GM21515 (cell line): ENCODE measurements around the gene ZSWIM5.
"Not testable (repeated sequence)": the region's sequence is repeated elsewhere in the genome, so short reads cannot be mapped to it uniquely, and the experiment has no call there.

Experiments
- ATAC-seq: cut with Tn5 transposase; IDR thresholded peaks from one replicate; pipeline ENCODE4 v1.9.1; 2021; ENCODE audit not compliant: unreplicated experiment

ZSWIM5 gene

DNA sequence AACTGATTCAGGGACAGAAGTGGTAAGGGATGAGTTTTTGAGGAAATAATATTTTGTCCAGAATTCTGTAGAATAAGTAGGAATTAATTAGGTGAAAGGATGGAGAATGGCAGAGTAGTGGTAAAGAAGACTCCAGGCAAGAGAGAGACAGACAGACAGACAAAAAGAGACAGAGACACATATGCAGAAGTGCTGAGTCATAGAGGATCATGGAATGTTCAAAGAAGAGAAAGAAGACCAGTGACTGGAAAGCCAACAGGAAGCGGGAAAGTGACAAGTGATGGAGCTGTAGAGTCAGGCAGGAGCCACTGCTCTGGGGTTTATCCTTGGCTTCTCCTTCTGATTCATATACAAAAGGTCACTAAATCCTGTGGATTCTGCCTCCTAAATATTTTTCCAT is 108.5 kb downstream of the ZSWIM5 start:
- ATAC-seq = no peak

- no peak for ATAC-seq
Measured at GRCh38 chr1:45097079-45097478, 109.3 kb downstream of the ZSWIM5 start.

DNA sequence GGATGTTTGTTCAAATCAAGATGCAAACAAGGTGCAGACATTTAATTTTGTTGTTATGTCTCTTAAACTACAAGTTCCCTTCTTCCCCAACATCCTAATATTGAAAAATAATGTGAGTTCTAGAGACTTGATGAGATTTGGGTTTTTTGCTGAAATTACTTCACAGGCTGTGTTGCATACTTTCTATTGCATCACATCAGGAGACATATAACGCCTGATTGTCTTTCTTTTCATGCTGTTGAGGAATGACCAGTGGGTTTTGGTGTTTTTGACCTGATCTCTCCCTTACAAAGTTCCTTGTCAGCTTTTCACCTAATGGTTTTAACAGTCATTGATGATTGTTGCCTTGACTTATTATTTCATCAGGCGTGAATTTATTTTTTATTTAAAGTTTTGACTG is 111.0 kb downstream of the ZSWIM5 start:
- ATAC-seq = no peak

GRCh38 chr1:45094371-45094770 is 112.0 kb downstream of the ZSWIM5 start:
- not testable (repeated sequence) for ATAC-seq

DNA sequence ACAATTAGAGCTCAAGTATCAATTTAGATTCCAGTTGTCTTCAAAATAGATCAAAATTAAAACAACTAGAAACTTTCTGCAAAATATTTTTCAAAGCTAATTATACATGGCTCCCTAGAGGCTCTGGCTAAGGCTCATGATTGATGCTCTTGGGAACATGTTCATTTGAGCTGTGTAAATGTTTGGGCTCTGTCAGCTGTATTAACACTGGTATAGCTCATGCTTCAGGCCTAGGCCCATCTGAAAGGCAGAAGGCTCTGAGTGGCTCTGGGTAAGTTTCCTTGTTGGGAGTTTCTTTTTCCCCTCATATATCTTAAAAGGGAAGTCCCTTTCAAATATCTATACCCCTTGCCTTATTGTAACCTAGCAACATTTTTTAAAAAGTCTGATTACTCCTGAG is 113.1 kb downstream of the ZSWIM5 start:
- no peak for ATAC-seq

GRCh38 chr1:45089711-45090110 is 116.7 kb downstream of the ZSWIM5 start:
- ATAC-seq = no peak

DNA sequence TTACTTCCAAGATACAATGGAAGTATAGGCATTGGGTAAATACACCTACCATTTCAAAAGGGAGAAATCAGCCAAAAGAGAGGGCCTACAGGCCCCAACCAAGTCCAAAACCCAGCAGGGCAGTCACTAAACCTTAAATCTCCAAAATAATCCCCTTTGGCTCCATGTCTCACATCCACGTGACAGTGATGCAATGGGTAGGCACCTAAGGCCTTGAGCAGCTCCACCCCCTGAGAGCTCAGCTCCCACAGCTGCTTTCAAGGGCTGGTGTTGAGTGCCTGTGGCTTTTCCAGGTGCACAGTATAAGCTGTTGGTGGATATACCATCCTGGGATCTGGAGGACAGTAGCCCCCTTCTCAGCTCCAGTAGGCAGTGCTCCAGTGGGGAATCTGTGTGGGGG is 121.8 kb downstream of the ZSWIM5 start:
- no peak for ATAC-seq

DNA sequence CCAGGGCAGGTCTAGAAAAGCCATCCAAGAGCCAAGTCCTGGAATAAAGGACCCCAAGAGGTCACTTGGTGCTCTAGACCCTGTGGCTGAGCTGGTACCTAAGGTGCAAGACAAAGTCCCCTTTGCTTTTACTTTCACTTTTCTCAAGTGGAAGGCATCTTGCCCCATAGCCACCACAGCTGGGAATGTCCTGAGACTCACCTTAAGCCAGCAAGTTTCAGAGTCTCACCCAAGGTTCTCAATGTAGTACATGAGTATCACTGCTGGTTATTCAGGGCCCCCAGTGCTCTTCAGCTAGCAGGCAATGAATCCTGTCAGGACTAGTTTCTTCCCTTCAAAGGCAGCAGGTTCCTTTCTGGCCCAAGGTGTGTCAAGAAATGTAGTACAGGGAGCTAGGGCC is 126.9 kb downstream of the ZSWIM5 start:
- ATAC-seq = no peak

DNA sequence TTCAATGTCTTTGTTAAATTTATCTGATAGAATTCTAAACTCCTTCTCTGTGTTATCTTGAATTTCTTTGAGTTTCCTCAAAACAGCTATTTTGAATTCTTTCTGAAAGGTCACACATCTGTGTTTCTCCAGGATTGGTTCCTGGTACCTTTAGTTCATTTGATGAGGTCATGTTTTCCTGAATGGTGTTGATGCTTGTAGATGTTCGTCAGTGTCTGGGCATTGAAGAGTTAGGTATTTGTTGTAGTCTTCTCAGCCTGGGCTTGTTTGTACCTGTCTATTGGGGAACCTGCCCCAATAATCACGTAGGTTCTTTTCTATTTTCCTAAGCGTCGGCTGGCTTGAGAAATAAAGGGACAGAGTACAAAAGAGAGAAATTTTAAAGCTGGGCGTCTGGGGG is 129.4 kb downstream of the ZSWIM5 start:
- not testable (repeated sequence) for ATAC-seq

GRCh38 chr1:45071567-45071966 is 134.8 kb downstream of the ZSWIM5 start:
- ATAC-seq = no peak

- ATAC-seq = no peak
Measured at GRCh38 chr1:45067806-45068205, 138.6 kb downstream of the ZSWIM5 start.

DNA sequence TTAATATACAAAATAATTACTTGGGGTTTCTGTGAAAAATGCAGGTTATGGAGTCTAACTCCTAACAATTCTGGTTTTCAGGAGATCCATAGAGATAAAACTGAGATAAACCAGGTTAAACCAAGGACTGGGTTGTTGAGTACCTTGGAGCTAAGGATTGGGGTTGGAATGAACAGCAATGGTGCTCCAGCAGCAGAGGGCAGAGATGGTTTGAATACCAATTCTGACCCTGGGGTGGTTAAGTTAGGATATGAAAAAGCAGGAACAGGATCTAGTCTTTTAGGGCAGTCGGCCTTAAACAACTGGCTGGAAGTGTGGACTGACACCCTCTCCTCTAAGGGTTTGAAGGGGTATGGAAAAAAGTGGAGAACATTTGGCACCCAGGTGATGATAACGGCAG is 141.3 kb downstream of the ZSWIM5 start:
- no peak for ATAC-seq

DNA sequence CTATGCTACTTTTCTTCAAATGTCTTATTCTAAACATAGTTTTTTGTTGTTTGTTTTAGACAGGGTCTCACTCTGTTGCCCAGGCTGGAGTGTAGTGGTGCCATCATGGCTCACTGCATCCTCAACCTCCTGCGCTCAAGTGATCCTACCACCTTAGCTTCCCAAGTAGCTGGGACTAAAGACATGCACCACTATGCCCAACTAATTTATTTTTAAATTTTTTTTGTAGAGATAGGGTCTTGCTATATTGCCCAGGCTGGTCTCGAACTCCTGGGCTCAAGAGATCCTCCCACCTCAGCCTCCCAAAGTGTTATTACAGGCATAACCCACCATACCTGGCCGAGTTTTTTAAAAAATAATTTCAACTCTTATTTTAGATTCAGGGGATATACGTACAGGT is 143.9 kb downstream of the ZSWIM5 start:
- ATAC-seq = not testable (repeated sequence)

DNA sequence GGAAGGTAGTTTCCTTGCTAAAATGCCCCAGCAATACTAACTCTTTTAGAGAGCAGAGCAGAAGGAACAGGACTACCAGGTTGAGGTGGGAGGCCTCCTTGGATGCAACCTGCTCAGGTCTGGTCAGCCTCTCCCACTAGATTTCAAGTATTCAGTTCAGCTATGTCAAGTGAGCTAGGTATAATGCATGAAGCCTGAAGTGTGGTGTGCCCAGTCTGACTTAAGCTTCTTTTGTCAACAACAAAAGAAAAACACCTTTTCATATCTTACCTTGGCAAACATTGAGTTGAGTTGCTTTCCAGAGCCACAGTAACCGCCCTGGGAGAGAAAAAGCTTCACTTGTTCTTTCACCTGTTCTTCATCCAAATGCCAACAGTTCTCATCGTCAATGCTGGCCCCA is 146.6 kb downstream of the ZSWIM5 start:
- no peak for ATAC-seq

DNA sequence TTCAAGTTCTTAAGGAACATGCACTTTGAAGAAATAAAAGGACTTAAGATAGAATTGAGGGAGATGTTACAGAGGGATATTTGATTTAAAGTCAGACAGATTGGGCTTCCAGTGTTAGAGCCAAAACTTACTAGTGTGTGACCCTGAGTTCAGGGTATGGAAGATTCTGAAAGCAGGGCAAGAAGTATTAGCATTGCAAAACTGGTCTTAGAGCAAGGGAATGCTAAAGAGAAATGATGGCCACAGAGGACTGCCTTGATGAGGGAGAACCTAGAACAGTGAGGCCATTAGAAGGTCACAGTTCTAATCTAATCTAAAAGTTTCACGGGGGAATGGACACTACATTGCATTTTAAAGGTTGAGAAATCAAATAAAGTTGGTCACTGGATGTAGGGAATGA is 148.9 kb downstream of the ZSWIM5 start:
- ATAC-seq = no peak

- ATAC-seq = no peak
Measured at GRCh38 chr1:45051005-45051772, 155.2 kb downstream of the ZSWIM5 start.

DNA sequence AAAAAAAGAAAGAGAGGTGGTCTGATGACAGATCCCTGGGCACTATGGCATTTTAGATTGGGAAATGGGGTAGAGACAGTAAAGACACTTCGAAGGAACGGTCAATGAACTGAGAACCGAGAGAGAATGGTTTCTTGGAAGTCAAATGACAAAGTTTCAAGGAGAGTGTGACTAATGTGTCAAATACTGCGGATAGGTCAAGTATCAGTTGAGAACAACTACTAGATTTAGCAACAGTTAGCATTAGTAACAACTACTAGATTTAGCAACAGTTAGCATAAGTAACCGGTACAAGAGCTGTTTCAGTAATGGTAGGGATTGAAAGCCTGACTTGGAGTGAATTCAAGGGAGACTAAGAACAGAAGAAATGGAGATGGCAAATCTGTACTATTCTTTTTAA is 159.4 kb downstream of the ZSWIM5 start:
- no peak for ATAC-seq

GRCh38 chr1:45044916-45045315 is 161.5 kb downstream of the ZSWIM5 start:
- no peak for ATAC-seq

- ATAC-seq = no peak
Measured at GRCh38 chr1:45043094-45043493, 163.3 kb downstream of the ZSWIM5 start.

GRCh38 chr1:45040297-45040696 is 166.1 kb downstream of the ZSWIM5 start:
- no peak for ATAC-seq

- no peak for ATAC-seq
Measured at GRCh38 chr1:45038661-45039364, 167.6 kb downstream of the ZSWIM5 start.

GRCh38 chr1:45038240-45038639 is 168.2 kb downstream of the ZSWIM5 start:
- no peak for ATAC-seq

- no peak for ATAC-seq
Measured at GRCh38 chr1:45037456-45037855, 168.9 kb downstream of the ZSWIM5 start.
